ENCODE data around the gene ZCWPW1. TPM values are rescaled to one million over a fixed set of nuclear protein-coding genes. Genes with fewer than 3 reads are reported as not detected.

The ZCWPW1 gene
- total RNA-seq (2022) (4.1 and 4.3 TPM in 2 replicates), Bru-seq, nascent RNA (percentile 40 among the genes with signal in this experiment), BruChase-seq, experiment 1, labeled RNA remaining after a 6-hour chase (percentile 43 among the genes with signal in this experiment), BruChase-seq, experiment 2, labeled RNA remaining after a 2-hour chase (percentile 43 among the genes with signal in this experiment)
- long read RNA-seq, partial matches to known transcripts: 0 of 5 reads
- long read RNA-seq, other reads (novel, unspliced or antisense): 3 of 5 reads

- TSS peak; percentile 46 for BruUV-seq (replicated peaks)
- intact Hi-C loops (cut with micrococcal nuclease; ENCODE audit: unreplicated experiment): no loop called here
Measured at GRCh38 chr7:100428199-100428966, at the start of gene ZCWPW1. Gene ZCWPW1, minus strand, starts transcription at chr7:100428703. Its CDS starts 8,054 bp downstream, at chr7:100420649.

GRCh38 chr7:100477871-100478267, 49.4 kb upstream of the ZCWPW1 start:
- no peak for TF ChIP-seq CTCF (IDR thresholded peaks at IDR 0.05; ENCODE audit: unreplicated experiment)
- Mint-ChIP-seq H3K4me3 (ENCODE audit: low read depth, unreplicated experiment) (peak overlapping the region; percentile 89), H3K4me1 (ENCODE audit: low read depth, unreplicated experiment) (peaks cover 16% of the 10 kb centered on the region), H3K27me3 (ENCODE audit: unreplicated experiment) (no peaks in the 10 kb centered on the region), H3K9me3 (ENCODE audit: low read depth, unreplicated experiment) (no peaks in the 10 kb centered on the region), H3K27ac (ENCODE audit: unreplicated experiment) (peak overlapping the region; percentile 77), H3K36me3 (ENCODE audit: insufficient read depth, unreplicated experiment) (peaks cover 27% of the 10 kb centered on the region)
- no TSS peak for BruUV-seq (replicated peaks)
- CTCF ChIA-PET: interaction anchor here (0.6 to 0.7 kb wide), 2 partner anchors 17 to 30 kb away, joined by 3 read pairs; no protein-coding TSS in a partner anchor
- intact Hi-C loops (cut with micrococcal nuclease; ENCODE audit: unreplicated experiment): loop anchor here (5.0 kb wide), 1 partner anchor 69 kb away; no protein-coding TSS in a partner anchor
- DNase-seq: no peak

More at GRCh38 chr7:100428199-100428966, at the start of gene ZCWPW1:
- no peak for TF ChIP-seq CTCF (IDR thresholded peaks at IDR 0.05; ENCODE audit: unreplicated experiment)
- Mint-ChIP-seq H3K27ac (ENCODE audit: unreplicated experiment) (peak within 1 kb of the TSS; percentile 93), H3K36me3 (ENCODE audit: insufficient read depth, unreplicated experiment) (peaks cover 45% of the 10 kb centered on the region), H3K4me3 (ENCODE audit: low read depth, unreplicated experiment) (peak within 1 kb of the TSS; percentile 87), H3K4me1 (ENCODE audit: low read depth, unreplicated experiment) (no peaks in the 10 kb centered on the region), H3K27me3 (ENCODE audit: unreplicated experiment) (peaks cover 12% of the 10 kb centered on the region), H3K9me3 (ENCODE audit: low read depth, unreplicated experiment) (no peaks in the 10 kb centered on the region)
- DNase-seq: peak; percentile 90
- CTCF ChIA-PET: no interaction called here

GRCh38 chr7:100476903-100477870, 48.7 kb upstream of the ZCWPW1 start:
- no peaks in the 10 kb centered on the region for H3K27me3 Mint-ChIP-seq (ENCODE audit: unreplicated experiment)
- H3K4me3 Mint-ChIP-seq (ENCODE audit: low read depth, unreplicated experiment): peak overlapping the region; percentile 89
- peaks cover 16% of the 10 kb centered on the region for H3K4me1 Mint-ChIP-seq (ENCODE audit: low read depth, unreplicated experiment)
- no TSS peak for BruUV-seq (replicated peaks)
- CTCF ChIA-PET: interaction anchor here (0.6 to 0.7 kb wide), 2 partner anchors 16 to 29 kb away, joined by 3 read pairs; no protein-coding TSS in a partner anchor
- intact Hi-C loops (cut with micrococcal nuclease; ENCODE audit: unreplicated experiment): loop anchor here (5.0 kb wide), 1 partner anchor 70 kb away; no protein-coding TSS in a partner anchor
- H3K9me3 Mint-ChIP-seq (ENCODE audit: low read depth, unreplicated experiment): no peaks in the 10 kb centered on the region
- H3K36me3 Mint-ChIP-seq (ENCODE audit: insufficient read depth, unreplicated experiment): peaks cover 27% of the 10 kb centered on the region
- H3K27ac Mint-ChIP-seq (ENCODE audit: unreplicated experiment): no peak overlapping the region
- no peak for TF ChIP-seq CTCF (IDR thresholded peaks at IDR 0.05; ENCODE audit: unreplicated experiment)
- DNase-seq: no peak
